IMR-90 (cell line): ENCODE data around the gene CTIF. TPM values are rescaled to one million over a fixed set of nuclear protein-coding genes. Genes with fewer than 3 reads are reported as not detected.

Experiments
- ATAC-seq: fragments of 200-7000 bp; cut with Tn5 transposase; 2 replicates; pipeline ENCODE4 v1.9.1; 2020; ENCODE audit warnings: low read depth, mild to moderate bottlenecking, moderate library complexity
- BruUV-seq: library from RNA; stranded (reverse); fragments of 400-500 nt; replicated peaks from 2 replicates; lab custom pipeline; 2021; lab: Mats Ljungman, UMichigan
- CTCF ChIA-PET: fragments of 300-600 bp; formaldehyde crosslinking; extraction: SDS; loops from one replicate; lab custom pipeline; 2021; ENCODE audit warnings: antibody characterized with exemption; lab: Yijun Ruan, JAX
- POLR2A ChIA-PET: fragments of 300-600 bp; sonication (Branson Sonifier 250); formaldehyde crosslinking; loops from one replicate; lab custom pipeline; 2022; ENCODE audit warnings: antibody characterized with exemption; ENCODE audit not compliant: unreplicated experiment; lab: Charles Lee
- DNase-seq: peaks from one replicate; pipeline ENCODE4 v3.0.0; 2013
- H2AFZ ChIP-seq: replicated peaks from 2 replicates; pipeline ENCODE3; 2013; ENCODE audit warnings: low read length, mild to moderate bottlenecking; ENCODE audit not compliant: poor library complexity
- H2AK5ac ChIP-seq: 2 replicates; pipeline ENCODE4 v1.6.1; 2013; ENCODE audit warnings: low read depth, low read length, inconsistent platforms
- H2AK9ac ChIP-seq: replicated peaks from 2 replicates; pipeline ENCODE3; 2013; ENCODE audit warnings: mild to moderate bottlenecking, low read depth, low read length, moderate library complexity; ENCODE audit not compliant: poor library complexity
- H2BK120ac ChIP-seq: 2 replicates; pipeline ENCODE4 v1.6.1; 2013; ENCODE audit warnings: low read depth, low read length, inconsistent platforms
- H2BK15ac ChIP-seq: 3 replicates; pipeline ENCODE4 v1.6.1; 2013; ENCODE audit warnings: low read depth, low read length, inconsistent platforms
- H2BK20ac ChIP-seq: 2 replicates; pipeline ENCODE4 v1.6.1; 2013; ENCODE audit warnings: low read depth, mild to moderate bottlenecking, inconsistent platforms, low read length, moderate library complexity
- H2BK5ac ChIP-seq: 2 replicates; pipeline ENCODE4 v1.6.1; 2013; ENCODE audit warnings: mild to moderate bottlenecking, low read depth, low read length, inconsistent platforms; ENCODE audit not compliant: poor library complexity, severe bottlenecking
- H3K14ac ChIP-seq: replicated peaks from 2 replicates; pipeline ENCODE4 v1.6.1; 2013; ENCODE audit warnings: low read depth, low read length, inconsistent platforms
- H3K18ac ChIP-seq: 2 replicates; pipeline ENCODE4 v1.6.1; 2013; ENCODE audit warnings: low read depth, low read length, control low read depth
- H3K23ac ChIP-seq: 2 replicates; pipeline ENCODE4 v1.6.1; 2013; ENCODE audit warnings: low read depth, low read length, inconsistent platforms
- H3K27ac ChIP-seq: 2 replicates; pipeline ENCODE4 v1.5.1; 2013; ENCODE audit warnings: mild to moderate bottlenecking, control low read depth, low read length; ENCODE audit not compliant: insufficient read depth
- H3K27me3 ChIP-seq: 2 replicates; pipeline ENCODE4 v1.6.1; 2013; ENCODE audit warnings: low read length; ENCODE audit not compliant: control insufficient read depth, insufficient read depth
- H3K36me3 ChIP-seq: 2 replicates; pipeline ENCODE4 v1.6.1; 2013; ENCODE audit warnings: low read length, mixed read lengths; ENCODE audit not compliant: control insufficient read depth, insufficient read depth
- H3K4ac ChIP-seq: 2 replicates; pipeline ENCODE4 v1.6.1; 2013; ENCODE audit warnings: low read depth, low read length, inconsistent platforms
- H3K4me1 ChIP-seq: 2 replicates; pipeline ENCODE4 v1.6.1; 2013; ENCODE audit warnings: low read length, mixed read lengths; ENCODE audit not compliant: control insufficient read depth, insufficient read depth
- H3K4me2 ChIP-seq: 2 replicates; pipeline ENCODE4 v1.6.1; 2013; ENCODE audit warnings: low read depth, mild to moderate bottlenecking, control low read depth, low read length, moderate library complexity
- H3K4me3 ChIP-seq: 2 replicates; pipeline ENCODE4 v1.5.1; 2013; ENCODE audit warnings: low read depth, mild to moderate bottlenecking, control low read depth, low read length, moderate library complexity; ENCODE audit not compliant: insufficient read depth
- H3K56ac ChIP-seq: 2 replicates; pipeline ENCODE4 v1.6.1; 2013; ENCODE audit warnings: low read length, inconsistent platforms; ENCODE audit not compliant: insufficient read depth; ENCODE audit errors: extremely low read depth
- H3K79me1 ChIP-seq, 2 experiments: 2 replicates each; pipeline ENCODE4 v1.6.1; 2013; ENCODE audit warnings: low read length in 2 of 2, inconsistent platforms in 1 of 2, low read depth in 1 of 2
- H3K9ac ChIP-seq: 2 replicates; pipeline ENCODE4 v1.6.1; 2013; ENCODE audit warnings: low read depth, low read length, control low read depth
- H3K9me1 ChIP-seq: 2 replicates; pipeline ENCODE4 v1.6.1; 2013; ENCODE audit warnings: low read length, inconsistent platforms; ENCODE audit not compliant: insufficient read depth
- H3K9me3 ChIP-seq: 2 replicates; pipeline ENCODE4 v1.6.1; 2013; ENCODE audit warnings: low read length; ENCODE audit not compliant: control insufficient read depth, insufficient read depth
- H4K20me1 ChIP-seq: 2 replicates; pipeline ENCODE4 v1.6.1; 2013; ENCODE audit warnings: low read length, inconsistent platforms; ENCODE audit not compliant: insufficient read depth
- H4K5ac ChIP-seq: 2 replicates; pipeline ENCODE4 v1.6.1; 2013; ENCODE audit warnings: mild to moderate bottlenecking, low read depth, low read length, control low read depth
- H4K8ac ChIP-seq, 2 experiments: 2 replicates each; pipeline ENCODE4 v1.6.1; 2013; ENCODE audit warnings: low read depth in 2 of 2, low read length in 2 of 2, control low read depth in 1 of 2, inconsistent platforms in 1 of 2
- H4K91ac ChIP-seq: 2 replicates; pipeline ENCODE4 v1.6.1; 2013; ENCODE audit warnings: low read depth, low read length, inconsistent platforms; ENCODE audit not compliant: insufficient read depth
- MAZ ChIP-seq: IDR thresholded peaks from 2 replicates; pipeline ENCODE4 v1.6.1; 2012; ENCODE audit warnings: low read depth, mild to moderate bottlenecking, low read length, improper control_type of control experiment, moderate library complexity, borderline replicate concordance
- MXI1 ChIP-seq: IDR thresholded peaks from 2 replicates; pipeline ENCODE4 v1.6.1; 2012; ENCODE audit warnings: low read depth, mild to moderate bottlenecking, low read length, moderate library complexity, borderline replicate concordance
- POLR2A ChIP-seq: IDR thresholded peaks from 2 replicates; pipeline ENCODE4 v1.6.1; 2012; ENCODE audit warnings: mild to moderate bottlenecking, low read depth, low read length
- RAD21 ChIP-seq: IDR thresholded peaks from 2 replicates; pipeline ENCODE4 v1.6.1; 2012; ENCODE audit warnings: low read length, improper control_type of control experiment
- RCOR1 ChIP-seq: IDR thresholded peaks from 2 replicates; pipeline ENCODE4 v1.6.1; 2012; ENCODE audit warnings: mild to moderate bottlenecking, low read length, improper control_type of control experiment; ENCODE audit not compliant: insufficient replicate concordance
- SMC3 ChIP-seq: fragments of 150-350 bp; IDR thresholded peaks from 2 replicates; pipeline ENCODE4 v1.6.1; 2016; ENCODE audit warnings: low read depth, mild to moderate bottlenecking, antibody characterized with exemption, low read length, moderate library complexity
- WGBS, 2 experiments: methylation state at CpG; one replicate each; pipeline versions ENCODE4 v1.1.5 to v1.1.7; 2013; ENCODE audit warnings: missing lambda C conversion rate in 2 of 2; ENCODE audit not compliant: insufficient read length in 1 of 2; ENCODE audit errors: extremely low coverage in 2 of 2; 5-methylcytosine and 5-hydroxymethylcytosine counted together
- dilution Hi-C: fragments of 300-500 bp; cut with HindIII; formaldehyde crosslinking; loops from one replicate; pipeline ENCODE4 v1.14.3; 2018; ENCODE audit warnings: low sequenced_read_pairs; ENCODE audit not compliant: unreplicated experiment
- in situ Hi-C: fragments of 300-500 bp; cut with MboI; formaldehyde crosslinking; loops from 3 replicates; pipeline ENCODE4 v1.14.3; 2019; ENCODE audit warnings: low sequenced_read_pairs, inconsistent platforms, mixed read lengths
- intact Hi-C: fragments of 100-400 bp; cut with micrococcal nuclease; formaldehyde crosslinking; loops from 2 replicates; pipeline ENCODE4 v1.10.0; 2022
- polyA plus RNA-seq, 3 experiments: library from polyadenylated mRNA; depleted of rRNA; stranded (reverse); fragments of >200 nt; gene quantifications; 2 replicates each; pipeline ENCODE4 v1.2.3, GENCODE V29; 2012; ENCODE audit warnings: low replicate concordance in 1 of 3
- total RNA-seq: library from RNA; depleted of rRNA; stranded (reverse); fragments of >200 nt; gene quantifications from 2 replicates; pipeline ENCODE4 v1.2.3, GENCODE V29; 2012
- TF ChIP-seq, protein P1 (sequence below): fragments of 150-350 bp; IDR thresholded peaks from 2 replicates; pipeline ENCODE4 v1.6.1; 2016; ENCODE audit warnings: low read depth, mild to moderate bottlenecking, low read length, moderate library complexity, borderline replicate concordance

The CTIF gene
- total and polyA plus RNA-seq, 2 of the 4 experiments (the other 2 are of a cell fraction), result 25.1 to 57.0 TPM

DNA sequence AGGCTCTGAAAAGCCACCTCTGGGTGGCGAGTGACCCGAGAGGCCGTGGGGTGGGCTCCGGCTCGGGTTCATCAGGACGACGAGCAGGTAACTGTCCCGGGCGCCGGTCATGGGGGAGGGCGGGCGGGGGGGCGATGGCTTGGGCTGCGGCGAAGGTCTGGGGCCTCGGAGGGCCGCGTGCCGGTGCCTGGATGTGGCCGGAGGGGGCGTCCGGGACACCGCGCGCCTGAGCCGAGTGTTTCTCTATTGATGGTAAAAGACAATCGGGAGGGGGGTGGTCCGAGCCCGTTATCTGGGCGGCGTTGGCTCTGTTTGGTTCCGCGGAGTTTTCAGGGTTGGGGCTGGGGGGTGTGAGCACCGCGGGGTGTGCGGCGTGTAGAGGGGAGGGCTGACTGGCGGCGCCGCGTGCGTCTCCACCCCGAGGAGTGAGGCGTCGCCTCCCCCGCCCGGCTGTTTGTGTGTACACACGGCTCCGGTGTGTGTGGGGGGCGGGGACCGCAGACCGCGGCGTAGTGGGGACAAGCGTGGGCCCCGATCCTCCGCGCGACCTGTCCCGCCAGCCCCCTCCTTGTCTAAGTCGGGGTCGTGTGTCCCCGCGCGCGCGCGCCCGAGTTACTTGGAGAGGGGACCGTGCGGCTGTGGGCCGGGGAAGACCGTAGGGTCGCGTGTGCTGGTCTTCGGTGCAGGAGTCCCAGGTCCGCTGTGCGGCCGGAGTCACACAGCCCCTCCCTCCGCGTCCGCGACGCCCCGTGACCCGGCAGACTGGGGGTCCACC lies 1.6 kb downstream of the CTIF start (continued):
- no peak for TF ChIP-seq RCOR1
- no peak for TF ChIP-seq RAD21
- TF ChIP-seq SMC3, result no peak

GRCh38 chr18:48541026-48541746 lies 2.4 kb downstream of the CTIF start:
- Histone ChIP-seq H4K8ac (peak overlapping the region; percentile 45 to 93), H2BK15ac (peak overlapping the region; percentile 43; the same call in 2 of the 3 replicates), H3K9me1 (peaks cover 41% of the 10 kb centered on the region), H2BK20ac (peak overlapping the region; percentile 28; the same call in 1 of the 2 replicates), H2BK5ac (peak overlapping the region; percentile 89), H3K4me1 (peaks cover 34% of the 10 kb centered on the region), H3K56ac (peak overlapping the region; percentile 82), H4K20me1 (peaks cover 56% of the 10 kb centered on the region), H3K27me3 (no peaks in the 10 kb centered on the region), H3K79me1 (peaks cover 26 to 55% of the 10 kb centered on the region in 2 experiments), H4K91ac (peak overlapping the region; percentile 85), H3K14ac (peak overlapping the region; percentile 88), H3K36me3 (0 out of 2 replicates have a peak, but pooled peaks cover 3% of the 10 kb centered on the region), H2AFZ (peak overlapping the region; percentile 87), H2AK9ac (peak overlapping the region; percentile 92), H2AK5ac (peak overlapping the region; percentile 94), H3K4ac (peak overlapping the region; percentile 72), H4K5ac (peak overlapping the region; percentile 88), H3K4me2 (peak overlapping the region; percentile 97), H2BK120ac (peak overlapping the region; percentile 78), H3K27ac (peak overlapping the region; percentile 99), H3K23ac (peak overlapping the region; percentile 90), H3K9me3 (no peaks in the 10 kb centered on the region), H3K9ac (peak overlapping the region; percentile 89), H3K4me3 (peak overlapping the region; percentile 96), H3K18ac (peak overlapping the region; percentile 88)
- DNase-seq (peak; percentile 75), ATAC-seq (peak; percentile 50)
- TF ChIP-seq, protein P1, sequence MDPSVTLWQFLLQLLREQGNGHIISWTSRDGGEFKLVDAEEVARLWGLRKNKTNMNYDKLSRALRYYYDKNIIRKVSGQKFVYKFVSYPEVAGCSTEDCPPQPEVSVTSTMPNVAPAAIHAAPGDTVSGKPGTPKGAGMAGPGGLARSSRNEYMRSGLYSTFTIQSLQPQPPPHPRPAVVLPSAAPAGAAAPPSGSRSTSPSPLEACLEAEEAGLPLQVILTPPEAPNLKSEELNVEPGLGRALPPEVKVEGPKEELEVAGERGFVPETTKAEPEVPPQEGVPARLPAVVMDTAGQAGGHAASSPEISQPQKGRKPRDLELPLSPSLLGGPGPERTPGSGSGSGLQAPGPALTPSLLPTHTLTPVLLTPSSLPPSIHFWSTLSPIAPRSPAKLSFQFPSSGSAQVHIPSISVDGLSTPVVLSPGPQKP, result no peak
- TF ChIP-seq POLR2A, result peak; percentile 65; the same call in 1 of the 2 replicates
- peak; percentile 35; the same call in 1 of the 2 replicates for TF ChIP-seq MXI1
- peak; percentile 6; the same call in 1 of the 2 replicates for TF ChIP-seq MAZ
- in situ Hi-C loops, result loop anchor here (25.0 kb wide), 1 partner anchor 396 kb away; no protein-coding TSS in a partner anchor
- WGBS, 2 experiments, result 1% methylated on average over 30 of the region's 62 CpGs; no CpG with 5 or more reads in 1 of the 2 experiments
- ChIA-PET POLR2A (no interaction called here), CTCF (no interaction called here)
- intact Hi-C loops, result loop anchor here (1.0 to 5.0 kb wide), 3 partner anchors 66 to 123 kb away; no protein-coding TSS in a partner anchor
- dilution Hi-C loops, result no loop called here
- no TSS peak for BruUV-seq
